HG02763 (cell line): Measurements from ENCODE around the gene MRC1.

Experiments
- ATAC-seq: cut with Tn5 transposase; IDR thresholded peaks from one replicate; pipeline ENCODE4 v1.9.1; 2021; ENCODE audit warnings: mild to moderate bottlenecking, moderate library complexity; ENCODE audit not compliant: unreplicated experiment

Gene MRC1

GRCh38 chr10:17842641-17843040 lies 33.5 kb downstream of the MRC1 start:
- no peak for ATAC-seq

GRCh38 chr10:17847585-17848296 lies 38.6 kb downstream of the MRC1 start:
- ATAC-seq = no peak

- ATAC-seq = no peak
Measured at GRCh38 chr10:17848646-17849045, 39.5 kb downstream of the MRC1 start.

- ATAC-seq = no peak
Measured at GRCh38 chr10:17850501-17850900, 41.4 kb downstream of the MRC1 start.

GRCh38 chr10:17851611-17852010 lies 42.5 kb downstream of the MRC1 start:
- ATAC-seq = no peak

GRCh38 chr10:17854044-17854652 lies 45.0 kb downstream of the MRC1 start:
- ATAC-seq = no peak

GRCh38 chr10:17857040-17857439 lies 47.9 kb downstream of the MRC1 start:
- ATAC-seq = no peak

- no peak for ATAC-seq
Measured at GRCh38 chr10:17859492-17860156, 50.5 kb downstream of the MRC1 start.

GRCh38 chr10:17861760-17862159 lies 52.6 kb downstream of the MRC1 start:
- ATAC-seq = no peak

GRCh38 chr10:17865351-17865750 lies 56.2 kb downstream of the MRC1 start:
- ATAC-seq = no peak

GRCh38 chr10:17866346-17866745 lies 57.2 kb downstream of the MRC1 start:
- ATAC-seq = no peak

GRCh38 chr10:17867056-17867455 lies 57.9 kb downstream of the MRC1 start:
- no peak for ATAC-seq

GRCh38 chr10:17871036-17871435 lies 61.9 kb downstream of the MRC1 start:
- ATAC-seq = no peak

GRCh38 chr10:17872191-17873091 lies 63.3 kb downstream of the MRC1 start:
- no peak for ATAC-seq

- ATAC-seq = no peak
Measured at GRCh38 chr10:17873946-17874345, 64.8 kb downstream of the MRC1 start.

- no peak for ATAC-seq
Measured at GRCh38 chr10:17877121-17877520, 68.0 kb downstream of the MRC1 start.

- ATAC-seq = no peak
Measured at GRCh38 chr10:17878896-17879295, 69.7 kb downstream of the MRC1 start.

GRCh38 chr10:17880601-17881000 lies 71.5 kb downstream of the MRC1 start:
- ATAC-seq = no peak

GRCh38 chr10:17882557-17882956 lies 73.4 kb downstream of the MRC1 start:
- no peak for ATAC-seq

- no peak for ATAC-seq
Measured at GRCh38 chr10:17883621-17884020, 74.5 kb downstream of the MRC1 start.

- ATAC-seq = no peak
Measured at GRCh38 chr10:17888189-17888588, 79.0 kb downstream of the MRC1 start.
